A549 (cell line): ENCODE measurements around the gene BANP. TPM values are rescaled to one million over a fixed set of nuclear protein-coding genes. Genes with fewer than 3 reads are reported as not detected.

Experiments used
- ATAC-seq, 2 experiments: fragments of 200-7000 bp in 1 of 2; fragments of >200 bp in 1 of 2; cut with Nextera tagmentation in 1 of 2; cut with Tn5 transposase in 1 of 2; 3 replicates each; pipeline versions ENCODE4 v1.8.0 to v1.9.1; 2018 to 2020; ENCODE audit warnings: mild to moderate bottlenecking in 1 of 2, moderate library complexity in 1 of 2
- CTCF ChIA-PET: fragments of 300-600 bp; sonication (Branson Sonifier 250); formaldehyde crosslinking; extraction: SDS; loops from one replicate; lab custom pipeline; 2021; ENCODE audit warnings: antibody characterized with exemption, inconsistent platforms; lab: Yijun Ruan, JAX
- POLR2A ChIA-PET: fragments of 350-600 bp; formaldehyde crosslinking; extraction: SDS; loops from one replicate; lab custom pipeline; 2021; ENCODE audit warnings: antibody characterized with exemption, inconsistent platforms; lab: Yijun Ruan, JAX
- DNase-seq, 2 experiments: peaks; one replicate each; pipeline versions ENCODE4 v3.0.0 to v3.0.0-alpha.2; 2011 to 2016; ENCODE audit warnings: low read depth in 1 of 2, low spot score in 1 of 2
- FAIRE-seq: peaks from 2 replicates; lab custom pipeline; 2011; peaks lifted over from hg19 to GRCh38; lab: Jason Lieb, UNC
- H3K27ac ChIP-seq, 2 experiments: fragments of >200 bp; sonication (Bioruptor Twin); formaldehyde crosslinking; 3 replicates each; pipeline ENCODE4 v1.5.1; 2016 to 2017
- H3K4me1 ChIP-seq: fragments of >200 bp; sonication (Bioruptor Twin); formaldehyde crosslinking; 3 replicates; pipeline ENCODE4 v1.6.1; 2016
- H3K4me2 ChIP-seq: fragments of >200 bp; sonication (Bioruptor Twin); formaldehyde crosslinking; 3 replicates; pipeline ENCODE4 v1.6.1; 2016
- H3K4me3 ChIP-seq: fragments of >200 bp; sonication (Bioruptor Twin); formaldehyde crosslinking; 3 replicates; pipeline ENCODE4 v1.5.1; 2016
- H3K9me3 ChIP-seq: fragments of >200 bp; sonication (Bioruptor Twin); formaldehyde crosslinking; 3 replicates; pipeline ENCODE4 v1.6.1; 2016
- CBX2 ChIP-seq: fragments of 200-600 bp; sonication (generic); IDR thresholded peaks from 2 replicates; pipeline ENCODE4 v1.6.1; 2016; ENCODE audit warnings: low read depth, mild to moderate bottlenecking, borderline replicate concordance
- CBX8 ChIP-seq: fragments of 200-600 bp; sonication (generic); IDR thresholded peaks from 2 replicates; pipeline ENCODE4 v1.6.1; 2016
- CEBPB ChIP-seq, 2 experiments: fragments of >200 bp in 1 of 2; sonication (Bioruptor Twin) in 1 of 2; formaldehyde crosslinking in 1 of 2; IDR thresholded peaks; 2 replicates each; pipeline ENCODE4 v1.6.1; 2012 to 2016
- CTCF ChIP-seq: fragments of >200 bp; sonication (Bioruptor Twin); formaldehyde crosslinking; IDR thresholded peaks from 3 replicates; pipeline ENCODE4 v1.5.1; 2016
- EHF ChIP-seq: fragments of 250-450 bp; sonication (Bioruptor Pico); IDR thresholded peaks from 2 replicates; pipeline ENCODE4 v1.5.0; 2020; ENCODE audit warnings: mild to moderate bottlenecking
- EHMT2 ChIP-seq: fragments of 200-600 bp; sonication (generic); IDR thresholded peaks from 2 replicates; pipeline ENCODE4 v1.6.1; 2016; ENCODE audit warnings: antibody characterized with exemption, low read depth, mild to moderate bottlenecking, moderate library complexity
- ESRRA ChIP-seq: fragments of 150-350 bp; IDR thresholded peaks from 2 replicates; pipeline ENCODE4 v1.6.1; 2014; ENCODE audit warnings: mild to moderate bottlenecking, low read length, borderline replicate concordance
- HDAC2 ChIP-seq: fragments of 200-600 bp; sonication (generic); IDR thresholded peaks from 2 replicates; pipeline ENCODE4 v1.6.1; 2016
- HOXA7 ChIP-seq: fragments of 250-450 bp; sonication (Bioruptor Pico); IDR thresholded peaks from 2 replicates; pipeline ENCODE4 v1.5.0; 2020; ENCODE audit warnings: mild to moderate bottlenecking, moderate library complexity
- JUNB ChIP-seq: fragments of >200 bp; sonication (Bioruptor Twin); formaldehyde crosslinking; IDR thresholded peaks from 2 replicates; pipeline ENCODE4 v1.6.1; 2016
- KDM1A ChIP-seq: fragments of 200-600 bp; sonication (generic); IDR thresholded peaks from 2 replicates; pipeline ENCODE4 v1.6.1; 2016; ENCODE audit warnings: low read depth, mild to moderate bottlenecking
- KDM5A ChIP-seq: fragments of 200-600 bp; sonication (generic); IDR thresholded peaks from 2 replicates; pipeline ENCODE4 v1.6.1; 2016; ENCODE audit warnings: antibody characterized with exemption, mild to moderate bottlenecking
- MAZ ChIP-seq: fragments of 150-350 bp; IDR thresholded peaks from 2 replicates; pipeline ENCODE4 v1.6.1; 2014; ENCODE audit warnings: antibody characterized with exemption, low read depth, low read length, borderline replicate concordance
- NR3C1 ChIP-seq: fragments of >200 bp; sonication (Bioruptor Twin); formaldehyde crosslinking; IDR thresholded peaks from 3 replicates; pipeline ENCODE4 v1.6.1; 2017
- POLR2AphosphoS2 ChIP-seq: conservative IDR thresholded peaks from 2 replicates; pipeline ENCODE4 v1.6.1; 2012; ENCODE audit warnings: low read length, improper control_type of control experiment, inconsistent platforms
- RARB ChIP-seq: fragments of 250-450 bp; sonication (Bioruptor Pico); IDR thresholded peaks from 2 replicates; pipeline ENCODE4 v1.8.0; 2021; ENCODE audit warnings: mild to moderate bottlenecking, moderate library complexity
- RCOR1 ChIP-seq: fragments of 150-350 bp; IDR thresholded peaks from 2 replicates; pipeline ENCODE4 v1.6.1; 2014; ENCODE audit warnings: antibody characterized with exemption, low read length, low read depth
- REST ChIP-seq: fragments of 200-600 bp; sonication (generic); IDR thresholded peaks from 2 replicates; pipeline ENCODE4 v1.6.1; 2016; ENCODE audit warnings: antibody characterized with exemption, mild to moderate bottlenecking, moderate library complexity
- RFX5 ChIP-seq: fragments of 450-650 bp; IDR thresholded peaks from 2 replicates; pipeline ENCODE4 v1.7.1; 2014; ENCODE audit warnings: antibody characterized with exemption, mild to moderate bottlenecking, moderate library complexity
- TP53 ChIP-seq: fragments of 250-450 bp; sonication (Bioruptor Pico); IDR thresholded peaks from 2 replicates; pipeline ENCODE4 v1.5.0; 2021; ENCODE audit warnings: mild to moderate bottlenecking, moderate library complexity
- ZC3H11A ChIP-seq: fragments of 450-650 bp; IDR thresholded peaks from 2 replicates; pipeline ENCODE4 v1.6.1; 2014; ENCODE audit warnings: antibody characterized with exemption, mild to moderate bottlenecking
- ZNF302 ChIP-seq: fragments of 250-450 bp; sonication (Bioruptor Pico); IDR thresholded peaks from 2 replicates; pipeline ENCODE4 v1.9.0; 2021; ENCODE audit warnings: inconsistent platforms, mild to moderate bottlenecking, moderate library complexity
- ZSCAN20 ChIP-seq: fragments of 250-450 bp; sonication (Bioruptor Pico); IDR thresholded peaks from 2 replicates; pipeline ENCODE4 v1.8.0; 2022; ENCODE audit warnings: mild to moderate bottlenecking, moderate library complexity
- WGBS: methylation state at CpG from one replicate; pipeline ENCODE4 v1.1.6; 2017; ENCODE audit errors: missing lambda C conversion rate; 5-methylcytosine and 5-hydroxymethylcytosine counted together
- polyA plus RNA-seq, 4 experiments: library from polyadenylated mRNA; depleted of rRNA in 3 of 4; stranded (reverse); fragments of >200 nt; fragmentation: RNase III in 1 of 4; extraction: RNeasy Plus Mini Kit Qiagen cat#74134 plus additional on column Dnase treatment in 1 of 4; gene quantifications; 2 replicates in 3 of 4; 3 replicates in 1 of 4; pipeline ENCODE4 v1.2.3, GENCODE V29; 2011 to 2017
- TF ChIP-seq, protein P1 (sequence below): fragments of 450-650 bp; IDR thresholded peaks from 2 replicates; pipeline ENCODE4 v1.6.1; 2014; ENCODE audit warnings: antibody characterized with exemption

BANP gene
- polyA plus RNA-seq, 2 of the 4 experiments (the other 2 are of a cell fraction) = 17.1 to 17.2 TPM

GRCh38 chr16:87954826-87955225 lies 3.6 kb downstream of the BANP start:
- Histone ChIP-seq H3K27ac (no peak overlapping the region), H3K4me3 (no peak overlapping the region), H3K4me1 (peaks cover 25% of the 10 kb centered on the region), H3K4me2 (no peak overlapping the region), H3K9me3 (no peaks in the 10 kb centered on the region)
- ATAC-seq (no peak), FAIRE-seq (no peak), DNase-seq (no peak)
- POLR2A ChIA-PET = no interaction called here
- TF ChIP-seq RCOR1 (no peak), ZNF302 (no peak), REST (no peak), NR3C1 (no peak), KDM1A (no peak), RFX5 (no peak), JUNB (no peak), MAZ (no peak), CBX2 (no peak), CTCF (no peak), HOXA7 (no peak)
- CTCF ChIA-PET = interaction anchor here (3.9 kb wide), 1 partner anchor 28 kb away, joined by 15 read pairs; no protein-coding TSS in a partner anchor
- WGBS = 87% methylated on average over 13 of the region's 15 CpGs

DNA sequence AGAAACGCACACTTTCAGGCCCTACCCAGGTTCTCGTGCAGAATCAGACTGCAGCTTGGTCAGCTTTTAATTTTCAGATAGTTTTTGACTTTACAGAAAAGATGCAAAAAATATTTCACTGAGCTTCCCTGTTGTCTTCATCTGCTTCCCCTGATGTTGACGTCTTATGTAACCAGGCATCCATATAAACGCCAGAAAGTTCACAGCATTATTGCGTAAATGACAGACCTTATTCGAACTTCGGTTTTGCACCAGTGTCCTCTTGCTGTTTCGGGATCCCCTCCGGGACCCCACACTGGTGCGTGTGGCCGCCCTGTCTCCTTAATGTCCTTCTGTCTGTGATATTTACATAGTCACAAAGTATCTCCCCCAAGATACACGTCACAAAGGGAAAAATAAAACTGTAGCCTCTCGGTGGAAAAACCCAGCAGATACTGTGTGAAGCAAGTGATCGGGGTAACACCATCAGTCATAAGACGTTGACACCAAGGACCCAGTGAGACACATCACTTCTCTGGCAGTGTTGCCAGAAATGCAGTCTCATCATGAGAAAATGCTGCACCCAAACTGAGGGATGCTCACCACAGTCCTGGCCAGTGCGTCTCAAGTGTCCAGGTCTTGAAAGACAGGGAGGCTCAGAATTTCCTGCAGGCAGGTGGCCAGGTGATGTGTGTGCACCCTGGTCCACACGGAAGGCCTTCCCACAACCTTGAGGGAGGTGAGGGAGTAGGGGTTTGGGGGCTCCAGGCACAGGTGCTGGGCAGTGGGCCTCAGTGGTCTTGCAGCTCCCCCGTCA lies 4.3 kb downstream of the BANP start:
- Histone ChIP-seq H3K4me1 (peaks cover 25% of the 10 kb centered on the region), H3K9me3 (no peaks in the 10 kb centered on the region), H3K4me3 (no peak overlapping the region), H3K27ac (no peak overlapping the region), H3K4me2 (no peak overlapping the region)
- no peak for FAIRE-seq
- ATAC-seq = no peak
- ChIA-PET POLR2A (no interaction called here), CTCF (interaction anchor here (1.7 to 3.9 kb wide), 3 partner anchors 16 to 482 kb away, joined by 5 to 15 read pairs (median 9); no protein-coding TSS in a partner anchor)
- no peak for DNase-seq
- 91% methylated on average over 18 of the region's 18 CpGs for WGBS
- TF ChIP-seq TP53 (CRISPR knock-in tag) (no peak), CEBPB (IDR thresholded peaks at IDR 0.05) (0 out of 4 replicates have a peak, but pooled peaks of 1 of the 2 experiments have one; percentile 20)
- TF ChIP-seq, all 56 proteins: peak for 1

DNA sequence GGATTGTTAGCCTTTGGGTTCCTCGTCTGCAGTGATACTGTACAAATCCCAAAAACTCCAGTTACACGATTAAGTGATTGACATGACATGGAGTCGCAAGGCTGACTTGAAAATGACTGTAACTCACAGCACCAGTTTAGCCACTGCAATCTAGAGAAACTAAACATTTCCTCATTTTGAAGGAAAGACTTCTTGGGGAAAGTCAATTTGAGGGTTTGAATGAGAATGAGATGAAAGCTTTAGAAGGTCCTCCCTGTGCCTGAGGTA lies 4.8 kb downstream of the BANP start:
- Histone ChIP-seq H3K27ac (no peak overlapping the region), H3K4me3 (no peak overlapping the region), H3K4me1 (peaks cover 25% of the 10 kb centered on the region), H3K9me3 (no peaks in the 10 kb centered on the region), H3K4me2 (no peak overlapping the region)
- ChIA-PET CTCF (interaction anchor here (1.0 to 2.3 kb wide), 6 partner anchors 15 to 603 kb away, joined by 3 to 9 read pairs (median 5); no protein-coding TSS in a partner anchor), POLR2A (no interaction called here)
- WGBS = 83% methylated on average over 3 of the region's 3 CpGs
- no peak for ATAC-seq
- no peak for FAIRE-seq
- DNase-seq = no peak
- TF ChIP-seq ZSCAN20 (CRISPR knock-in tag) = no peak
- no peak for TF ChIP-seq KDM5A
- TF ChIP-seq HOXA7 = no peak
- TF ChIP-seq ZC3H11A = no peak
- TF ChIP-seq KDM1A = no peak
- TF ChIP-seq JUNB = no peak
- no peak for TF ChIP-seq EHMT2
- TF ChIP-seq CBX8 = no peak
- no peak for TF ChIP-seq NR3C1
- TF ChIP-seq EHF (CRISPR knock-in tag) = no peak
- TF ChIP-seq POLR2AphosphoS2 = no peak
- TF ChIP-seq CBX2 = no peak
- no peak for TF ChIP-seq REST
- TF ChIP-seq RARB (CRISPR knock-in tag) = no peak
- TF ChIP-seq, protein P1, sequence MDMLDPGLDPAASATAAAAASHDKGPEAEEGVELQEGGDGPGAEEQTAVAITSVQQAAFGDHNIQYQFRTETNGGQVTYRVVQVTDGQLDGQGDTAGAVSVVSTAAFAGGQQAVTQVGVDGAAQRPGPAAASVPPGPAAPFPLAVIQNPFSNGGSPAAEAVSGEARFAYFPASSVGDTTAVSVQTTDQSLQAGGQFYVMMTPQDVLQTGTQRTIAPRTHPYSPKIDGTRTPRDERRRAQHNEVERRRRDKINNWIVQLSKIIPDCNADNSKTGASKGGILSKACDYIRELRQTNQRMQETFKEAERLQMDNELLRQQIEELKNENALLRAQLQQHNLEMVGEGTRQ = no peak
- no peak for TF ChIP-seq ESRRA
- no peak for TF ChIP-seq HDAC2
- TF ChIP-seq, all 56 proteins: peak for 0
